GM12801 (cell line): Measurements from ENCODE around the gene EGFL7.

Experiments used
- CTCF ChIP-seq: IDR thresholded peaks from one replicate; pipeline ENCODE4 v1.5.1; 2011; ENCODE audit warnings: control low read depth; ENCODE audit not compliant: insufficient read length; ENCODE audit errors: extremely low read depth

The EGFL7 gene

DNA sequence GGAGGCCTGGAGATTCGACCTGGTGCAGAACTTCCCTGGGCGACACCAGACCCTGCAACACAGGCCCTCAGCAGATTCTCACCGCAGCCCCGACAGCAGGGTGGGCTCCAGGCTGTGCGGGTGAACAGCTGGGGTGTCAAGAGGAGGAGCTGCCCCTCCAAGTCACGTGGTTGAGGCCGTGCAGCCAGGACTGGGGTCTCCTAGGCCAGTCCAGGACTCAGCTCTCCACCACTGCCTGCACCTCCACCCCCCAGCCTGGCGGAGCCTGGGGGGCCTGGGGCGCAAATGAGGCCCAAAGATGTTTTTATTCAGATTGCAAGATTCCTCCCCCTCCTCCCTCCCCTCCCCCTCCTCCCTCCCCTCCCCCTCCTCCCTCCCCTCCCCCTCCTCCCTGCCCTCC, 33.8 kb downstream of the EGFL7 start:
- no peak for TF ChIP-seq CTCF

- no peak for TF ChIP-seq CTCF
Observed at GRCh38 chr9:136697146-136697820, 34.6 kb downstream of the EGFL7 start.

- TF ChIP-seq CTCF, result no peak
Observed at GRCh38 chr9:136697821-136698526, 35.3 kb downstream of the EGFL7 start.

DNA sequence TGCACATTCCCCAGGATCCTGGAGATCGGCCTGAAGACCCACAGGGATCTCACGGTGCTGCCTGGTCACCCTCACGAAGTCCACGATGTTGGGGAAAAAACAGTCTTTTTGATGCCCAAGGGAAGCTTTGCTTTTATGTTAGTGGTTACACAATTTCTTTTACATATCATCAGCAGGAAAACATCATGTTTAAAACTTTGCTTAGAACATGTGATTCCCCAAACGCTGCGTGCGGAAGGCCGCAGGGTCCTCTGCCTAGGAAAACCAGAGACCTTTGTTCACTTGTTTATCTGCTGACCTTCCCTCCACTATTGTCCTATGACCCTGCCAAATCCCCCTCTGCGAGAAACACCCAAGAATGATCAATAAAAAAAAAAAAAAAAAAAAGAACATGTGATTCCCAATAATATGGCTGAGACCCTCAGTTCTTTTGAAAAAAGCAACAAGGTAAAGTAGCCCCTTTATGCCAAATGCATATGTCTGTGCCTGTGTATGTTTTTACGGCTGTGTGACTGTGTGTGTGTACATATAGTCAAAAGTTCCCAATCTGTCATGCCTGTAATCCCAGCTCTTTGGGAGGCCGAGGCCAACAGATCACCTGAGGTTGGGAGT, 36.0 kb downstream of the EGFL7 start:
- no peak for TF ChIP-seq CTCF

GRCh38 chr9:136700304-136700703, 37.6 kb downstream of the EGFL7 start:
- TF ChIP-seq CTCF, result no peak

DNA sequence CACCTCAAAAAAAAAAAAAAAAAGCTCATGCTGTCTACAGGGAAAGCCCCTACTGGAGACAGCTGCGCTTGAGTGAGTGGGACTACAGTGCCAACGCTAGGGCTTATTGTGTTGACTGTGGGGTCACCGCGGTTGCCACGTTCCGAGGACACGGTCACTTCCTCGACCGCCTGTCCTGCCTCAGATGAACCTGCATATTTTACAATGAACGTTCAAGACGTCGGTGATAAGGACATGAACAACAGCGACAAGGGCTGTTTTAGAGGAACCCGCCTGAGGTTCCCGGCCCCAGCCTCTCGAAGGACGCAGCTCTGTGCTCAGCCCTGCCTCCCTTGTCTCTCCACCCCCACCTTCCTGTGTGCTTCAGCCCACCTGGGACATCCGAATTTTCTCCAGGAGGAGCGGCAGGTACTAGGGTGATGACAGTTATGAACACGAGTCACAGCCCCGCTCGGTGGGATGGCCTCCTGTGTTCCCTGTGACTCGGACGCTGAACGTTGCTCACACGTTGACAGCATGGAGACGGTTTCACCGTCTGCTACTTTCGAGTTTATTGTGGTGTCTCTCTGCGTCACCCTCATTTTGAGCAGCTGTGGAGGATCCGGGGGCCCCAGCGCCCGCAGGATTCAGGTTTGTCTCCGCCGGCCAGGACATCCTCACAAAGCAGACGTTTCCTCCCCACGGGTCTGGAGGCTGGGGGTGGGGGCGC, 38.4 kb downstream of the EGFL7 start:
- no peak for TF ChIP-seq CTCF

GRCh38 chr9:136701668-136702053, 38.9 kb downstream of the EGFL7 start:
- TF ChIP-seq CTCF, result no peak
